Small intestine (tissue), 7 donors: ENCODE measurements around the gene GP1BA. TPM values are rescaled to one million over a fixed set of nuclear protein-coding genes. Genes with fewer than 3 reads are reported as not detected.
"Not testable (repeated sequence)": the region's sequence is repeated elsewhere in the genome, so short reads cannot be mapped to it uniquely, and the experiment has no call there.

Source experiments
- DNase-seq, 2 donors: peaks; one replicate each; pipeline versions ENCODE4 v3.0.0 to v3.0.0-alpha.2; 2013
- FAIRE-seq: peaks from 2 replicates; lab custom pipeline; 2012; peaks lifted over from hg19 to GRCh38; lab: Jason Lieb, UNC
- H3K27ac ChIP-seq, 3 donors: one replicate each; pipeline ENCODE4 v1.5.1; 2013; ENCODE audit warnings: low read length in 2 of 3, mild to moderate bottlenecking in 2 of 3, control low read depth in 1 of 3, inconsistent platforms in 1 of 3, low read depth in 1 of 3, moderate library complexity in 1 of 3
- H3K27me3 ChIP-seq, 3 donors: one replicate each; pipeline ENCODE4 v1.6.1; 2013; ENCODE audit warnings: low read length in 3 of 3, inconsistent platforms in 1 of 3; ENCODE audit not compliant: control insufficient read depth in 3 of 3, insufficient read depth in 3 of 3
- H3K36me3 ChIP-seq, 3 donors: one replicate each; pipeline ENCODE4 v1.6.1; 2013; ENCODE audit warnings: low read length in 3 of 3, inconsistent platforms in 1 of 3, low read depth in 1 of 3, mild to moderate bottlenecking in 1 of 3, moderate library complexity in 1 of 3; ENCODE audit not compliant: control insufficient read depth in 3 of 3, insufficient read depth in 2 of 3
- H3K4me1 ChIP-seq, 3 donors: one replicate each; pipeline ENCODE4 v1.6.1; 2013; ENCODE audit warnings: low read length in 2 of 3, inconsistent platforms in 1 of 3, low read depth in 1 of 3, mild to moderate bottlenecking in 1 of 3, moderate library complexity in 1 of 3; ENCODE audit not compliant: control insufficient read depth in 3 of 3, insufficient read depth in 2 of 3
- H3K4me3 ChIP-seq, 3 donors: one replicate each; pipeline ENCODE4 v1.5.1; 2013; ENCODE audit warnings: low read length in 3 of 3, control low read depth in 1 of 3, inconsistent platforms in 1 of 3, low read depth in 1 of 3, mild to moderate bottlenecking in 1 of 3, moderate library complexity in 1 of 3
- H3K9me3 ChIP-seq, 2 donors: one replicate each; pipeline ENCODE4 v1.6.1; 2013; ENCODE audit warnings: low read depth in 1 of 2, low read length in 1 of 2; ENCODE audit not compliant: control insufficient read depth in 2 of 2, insufficient read depth in 1 of 2
- WGBS, 3 donors: extraction: QIAGEN DNeasy Blood & Tissue Kit; methylation state at CpG; one replicate each; pipeline ENCODE4 v1.1.7; 2013; 5-methylcytosine and 5-hydroxymethylcytosine counted together
- polyA plus RNA-seq, 4 donors: library from polyadenylated mRNA; stranded (reverse) in 3 of 4; unstranded in 1 of 4; fragments of 200-250 nt in 3 of 4; fragments of 120-200 nt in 1 of 4; gene quantifications; one replicate each; pipeline versions ENCODE4 v1.2.1 to v1.2.3, GENCODE V29; 2013
- donor health status: healthy with polysubstance abuse.
- donor health status: control.
- donor health status: control.
- donor health status: Bipolar disorder and iron deficiency.
- donor health status: healthy.

GP1BA gene
- polyA plus RNA-seq, 4 donors, result 0.06 to 1.4 TPM; not detected in 2

- not testable (repeated sequence) for H3K4me3 ChIP-seq, H3K36me3 ChIP-seq, H3K27ac ChIP-seq, FAIRE-seq, H3K9me3 ChIP-seq, DNase-seq
- peaks cover 0 to 24% (median 0%) of the 10 kb centered on the region in 3 donors for H3K4me1 ChIP-seq
- peaks cover 0 to 21% (median 0%) of the 10 kb centered on the region in 3 donors for H3K27me3 ChIP-seq
Observed at GRCh38 chr17:4906642-4907041, 25.4 kb upstream of the GP1BA start.

- WGBS, 3 donors, result 21 to 50% (median 34%) methylated on average over 9 to 10 of the region's 10 CpGs
- peak in 1 of 2 donors; percentile 31 for DNase-seq
- H3K4me3 ChIP-seq, result no peak overlapping the region
- H3K27me3 ChIP-seq, result peaks cover 0 to 12% (median 0%) of the 10 kb centered on the region in 3 donors
- H3K36me3 ChIP-seq, result no peaks in the 10 kb centered on the region
- peaks cover 0 to 13% (median 0%) of the 10 kb centered on the region in 3 donors for H3K4me1 ChIP-seq
- no peaks in the 10 kb centered on the region for H3K9me3 ChIP-seq
- FAIRE-seq, result no peak
- H3K27ac ChIP-seq, result peak overlapping the region in 1 of 3 donors; percentile 65
Observed at GRCh38 chr17:4908301-4908700, 23.8 kb upstream of the GP1BA start.

DNA sequence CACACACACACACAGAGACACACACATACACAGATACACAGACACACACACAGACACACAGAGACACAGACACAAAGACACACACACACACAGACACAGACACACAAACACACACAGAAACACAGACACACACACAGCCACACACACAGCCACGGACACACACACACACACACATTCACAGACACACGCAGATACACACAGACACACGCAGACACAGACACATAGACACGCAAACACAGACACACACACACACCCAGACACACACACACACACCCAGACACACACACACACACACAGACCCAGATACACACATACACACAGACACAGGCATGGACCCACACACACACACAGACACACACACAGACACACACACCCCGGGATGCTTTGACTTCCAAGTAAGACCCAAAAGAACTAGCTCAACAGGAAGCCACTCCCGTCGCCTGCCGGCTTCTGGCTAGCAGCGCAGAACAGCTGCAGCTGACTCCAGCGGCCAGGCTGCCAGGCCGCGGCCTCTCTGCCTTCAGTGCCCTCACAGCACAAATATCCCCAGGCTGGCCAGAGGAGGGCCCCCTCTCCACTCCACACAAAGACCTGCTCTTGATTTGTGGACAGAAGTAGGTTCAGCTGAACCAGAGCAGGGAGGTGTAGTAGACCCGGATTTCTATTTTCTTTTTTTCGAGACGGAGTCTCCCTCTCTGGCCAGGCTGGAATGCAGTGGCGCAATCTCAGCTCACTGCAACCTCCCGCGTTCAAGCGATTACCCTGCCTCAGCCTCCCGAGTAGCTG lies 23.2 kb upstream of the GP1BA start:
- peaks cover 0 to 13% (median 0%) of the 10 kb centered on the region in 3 donors for H3K4me1 ChIP-seq
- H3K27ac ChIP-seq, result peak overlapping the region; percentile 8 to 65 (median 36)
- H3K36me3 ChIP-seq, result no peaks in the 10 kb centered on the region
- H3K9me3 ChIP-seq, result no peaks in the 10 kb centered on the region
- H3K27me3 ChIP-seq, result peaks cover 0 to 12% (median 0%) of the 10 kb centered on the region in 3 donors
- WGBS, 3 donors, result 13 to 20% (median 18%) methylated on average over 20 of the region's 20 CpGs
- no peak overlapping the region for H3K4me3 ChIP-seq
- FAIRE-seq (no peak), DNase-seq (peak; percentile 88 to 90)

- Histone ChIP-seq H3K9me3 (no peaks in the 10 kb centered on the region), H3K36me3 (no peaks in the 10 kb centered on the region), H3K4me3 (no peak overlapping the region), H3K27me3 (no peaks in the 10 kb centered on the region), H3K4me1 (peaks cover 0 to 16% (median 0%) of the 10 kb centered on the region in 3 donors), H3K27ac (peak overlapping the region in 1 of 3 donors; percentile 8)
- FAIRE-seq, result no peak
- DNase-seq, result peak; percentile 74
- 8 to 54% (median 22%) methylated on average over 1 of the region's 1 CpG for WGBS, 3 donors
Observed at GRCh38 chr17:4913994-4914393, 18.1 kb upstream of the GP1BA start.

GRCh38 chr17:4914551-4914950 lies 17.5 kb upstream of the GP1BA start:
- not testable (repeated sequence) for H3K27me3 ChIP-seq

DNA sequence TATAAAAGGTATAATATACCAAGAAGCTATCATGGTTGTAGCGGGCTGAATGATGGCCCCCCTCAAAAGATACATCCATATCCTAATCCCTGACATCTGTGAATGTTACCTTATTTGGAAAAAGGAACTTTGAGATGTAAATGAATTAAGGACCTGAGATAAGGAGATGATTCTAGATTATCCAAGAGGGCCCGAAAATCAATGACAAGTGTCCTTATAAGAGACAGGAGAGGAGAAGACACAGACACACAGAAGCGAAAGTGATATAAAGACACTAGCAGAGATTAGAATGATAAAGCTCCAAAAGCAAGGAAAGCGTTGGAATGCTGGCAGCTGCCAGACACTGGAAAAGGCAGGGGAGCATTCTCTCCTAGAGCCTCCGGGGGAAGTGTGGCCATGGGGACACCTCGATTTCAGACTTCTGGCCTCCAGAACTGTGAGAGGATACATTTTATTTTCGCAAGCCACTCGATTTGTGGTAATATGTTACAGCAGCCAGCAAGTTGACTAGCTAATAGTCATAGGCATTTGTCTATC lies 12.5 kb upstream of the GP1BA start:
- Histone ChIP-seq H3K9me3 (no peaks in the 10 kb centered on the region), H3K4me1 (no peaks in the 10 kb centered on the region), H3K36me3 (no peaks in the 10 kb centered on the region), H3K27ac (no peak overlapping the region), H3K4me3 (no peak overlapping the region), H3K27me3 (no peaks in the 10 kb centered on the region)
- FAIRE-seq (no peak), DNase-seq (no peak)
- 66 to 69% (median 66%) methylated on average over 8 of the region's 8 CpGs for WGBS, 3 donors

More at GRCh38 chr17:4914551-4914950, 17.5 kb upstream of the GP1BA start:
- H3K27ac ChIP-seq, DNase-seq, H3K9me3 ChIP-seq, FAIRE-seq, H3K4me3 ChIP-seq, H3K36me3 ChIP-seq: not testable (repeated sequence)
- 66 to 86% (median 72%) methylated on average over 4 of the region's 4 CpGs for WGBS, 3 donors
- H3K4me1 ChIP-seq, result peaks cover 0 to 11% (median 0%) of the 10 kb centered on the region in 3 donors

DNA sequence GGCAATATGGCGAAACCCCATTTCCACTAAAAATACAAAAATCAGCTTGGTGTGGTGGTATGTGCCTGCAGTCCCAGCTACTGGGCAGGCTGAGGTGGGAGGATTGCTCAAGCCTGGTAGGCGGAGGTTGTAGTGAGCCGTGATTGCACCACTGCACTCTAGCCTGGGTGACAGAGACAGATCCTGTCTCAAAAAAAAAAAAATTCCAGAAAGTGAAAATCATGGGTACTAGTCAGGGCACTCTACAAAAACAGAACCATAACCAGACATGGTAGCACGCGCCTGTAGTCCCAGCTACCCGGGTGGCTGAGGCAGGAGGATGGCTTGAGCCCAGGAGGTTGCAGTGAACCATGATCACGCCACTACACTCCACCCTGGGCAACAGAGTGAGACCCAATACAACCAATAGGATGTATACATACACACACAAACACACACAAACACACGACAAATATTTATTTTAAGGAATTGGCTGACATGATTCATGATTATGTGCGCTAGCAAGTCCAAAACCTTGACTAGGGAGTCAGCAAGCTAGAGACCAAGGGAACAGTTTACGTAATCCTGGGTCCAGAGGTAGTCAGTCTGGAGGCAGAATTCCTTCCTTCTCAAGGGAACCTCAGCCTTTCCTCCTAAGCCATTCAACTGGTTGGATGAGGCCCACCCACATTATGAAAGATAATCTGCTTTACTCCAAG lies 11.6 kb upstream of the GP1BA start:
- H3K27ac ChIP-seq, result no peak overlapping the region
- no peak overlapping the region for H3K4me3 ChIP-seq
- DNase-seq, result no peak
- no peaks in the 10 kb centered on the region for H3K36me3 ChIP-seq
- 80 to 86% (median 82%) methylated on average over 10 of the region's 10 CpGs for WGBS, 3 donors
- H3K27me3 ChIP-seq, result no peaks in the 10 kb centered on the region
- no peak for FAIRE-seq
- H3K4me1 ChIP-seq, result no peaks in the 10 kb centered on the region
- no peaks in the 10 kb centered on the region for H3K9me3 ChIP-seq

- DNase-seq (no peak), FAIRE-seq (no peak)
- Histone ChIP-seq H3K27me3 (no peaks in the 10 kb centered on the region), H3K9me3 (no peaks in the 10 kb centered on the region), H3K27ac (no peak overlapping the region), H3K4me1 (no peaks in the 10 kb centered on the region), H3K36me3 (no peaks in the 10 kb centered on the region), H3K4me3 (no peak overlapping the region)
- 91 to 98% (median 94%) methylated on average over 4 of the region's 4 CpGs for WGBS, 3 donors
Observed at GRCh38 chr17:4921320-4921719, 10.8 kb upstream of the GP1BA start.
